Esophagus muscularis mucosa (tissue), 4 donors: ENCODE measurements around the gene MGLL. TPM values are rescaled to one million over a fixed set of nuclear protein-coding genes. Genes with fewer than 3 reads are reported as not detected.
A peak's percentile ranks its signal among the peaks of the same experiment; 100 is the strongest.

Source experiments
- DNase-seq: peaks from one replicate; pipeline ENCODE4 v3.0.0-alpha.2; 2017; ENCODE audit errors: extremely low spot score
- H3K27ac ChIP-seq, 4 donors: fragments of 200-600 bp; sonication (generic); replicated peaks in 1 of 4; 1 replicate in 3 of 4; 2 replicates in 1 of 4; pipeline ENCODE4 v1.5.1; 2016 to 2019; ENCODE audit warnings: mild to moderate bottlenecking in 1 of 4
- H3K27me3 ChIP-seq, 4 donors: fragments of 200-600 bp; sonication (generic); one replicate each; pipeline versions ENCODE4 v1.5.1 to v1.6.0; 2016 to 2019
- H3K36me3 ChIP-seq, 4 donors: fragments of 200-600 bp; sonication (generic); one replicate each; pipeline ENCODE4 v1.5.1; 2016 to 2019
- H3K4me1 ChIP-seq, 4 donors: fragments of 200-600 bp; sonication (generic); one replicate each; pipeline ENCODE4 v1.5.1; 2016 to 2019
- H3K4me3 ChIP-seq, 4 donors: fragments of 200-600 bp; sonication (generic); 1 replicate in 2 of 4; 2 replicates in 2 of 4; pipeline ENCODE4 v1.5.1; 2016 to 2019; ENCODE audit warnings: mild to moderate bottlenecking in 4 of 4, moderate library complexity in 1 of 4
- H3K9me3 ChIP-seq, 4 donors: fragments of 200-600 bp; sonication (generic); 1 replicate in 3 of 4; 2 replicates in 1 of 4; pipeline ENCODE4 v1.5.1; 2016 to 2019
- EP300 ChIP-seq: sonication (generic); formaldehyde crosslinking; IDR thresholded peaks from one replicate; pipeline ENCODE4 v1.6.1; 2017; ENCODE audit warnings: antibody characterized with exemption
- POLR2A ChIP-seq: fragments of 450-650 bp; IDR thresholded peaks from one replicate; pipeline ENCODE4 v1.6.1; 2017; ENCODE audit warnings: antibody characterized with exemption, moderate library complexity, mild to moderate bottlenecking, low read depth
- POLR2AphosphoS5 ChIP-seq, 2 donors: sonication (generic); formaldehyde crosslinking; IDR thresholded peaks; one replicate each; pipeline ENCODE4 v1.6.1; 2017; ENCODE audit warnings: antibody characterized with exemption in 2 of 2
- WGBS: methylation state at CpG from one replicate; pipeline ENCODE4 v1.1.5; 2018; 5-methylcytosine and 5-hydroxymethylcytosine counted together
- intact Hi-C: fragments of 100-400 bp; cut with DNase I; formaldehyde crosslinking; loops from one replicate; pipeline ENCODE4 v1.15.1; 2023
- total RNA-seq, 4 donors: library from RNA; depleted of rRNA; stranded (reverse); fragments of >200 nt; gene quantifications; one replicate each; pipeline versions ENCODE4 v1.1.0 to v1.2.1, GENCODE V29; 2016
- TF ChIP-seq, protein P1 (sequence below), 3 experiments: fragments of 200-600 bp in 2 of 3; fragments of 450-650 bp in 1 of 3; sonication (generic) in 2 of 3; IDR thresholded peaks; one replicate each; pipeline ENCODE4 v1.5.1; 2017 to 2019; ENCODE audit warnings: antibody characterized with exemption in 3 of 3, mild to moderate bottlenecking in 2 of 3, moderate library complexity in 1 of 3

Gene MGLL
- total RNA-seq, 4 donors from 2014 or later = 56.5 to 155 (median 80.7) TPM

- peak overlapping the region; percentile 48 to 75 (median 68) for H3K27ac ChIP-seq
- no peaks in the 10 kb centered on the region for H3K27me3 ChIP-seq
- peaks cover 0 to 14% (median 5%) of the 10 kb centered on the region in 4 donors for H3K9me3 ChIP-seq
- intact Hi-C loops = loop anchor here (10.0 kb wide), 1 partner anchor 75 kb away; no protein-coding TSS in a partner anchor
- WGBS = 95% methylated on average over 9 of the region's 13 CpGs
- no peaks in the 10 kb centered on the region for H3K36me3 ChIP-seq
- peaks cover 26 to 43% (median 34%) of the 10 kb centered on the region in 4 donors for H3K4me1 ChIP-seq
- no peak for TF ChIP-seq POLR2AphosphoS5 (IDR thresholded peaks at IDR 0.05)
- no peak for TF ChIP-seq EP300
- TF ChIP-seq, protein P1, sequence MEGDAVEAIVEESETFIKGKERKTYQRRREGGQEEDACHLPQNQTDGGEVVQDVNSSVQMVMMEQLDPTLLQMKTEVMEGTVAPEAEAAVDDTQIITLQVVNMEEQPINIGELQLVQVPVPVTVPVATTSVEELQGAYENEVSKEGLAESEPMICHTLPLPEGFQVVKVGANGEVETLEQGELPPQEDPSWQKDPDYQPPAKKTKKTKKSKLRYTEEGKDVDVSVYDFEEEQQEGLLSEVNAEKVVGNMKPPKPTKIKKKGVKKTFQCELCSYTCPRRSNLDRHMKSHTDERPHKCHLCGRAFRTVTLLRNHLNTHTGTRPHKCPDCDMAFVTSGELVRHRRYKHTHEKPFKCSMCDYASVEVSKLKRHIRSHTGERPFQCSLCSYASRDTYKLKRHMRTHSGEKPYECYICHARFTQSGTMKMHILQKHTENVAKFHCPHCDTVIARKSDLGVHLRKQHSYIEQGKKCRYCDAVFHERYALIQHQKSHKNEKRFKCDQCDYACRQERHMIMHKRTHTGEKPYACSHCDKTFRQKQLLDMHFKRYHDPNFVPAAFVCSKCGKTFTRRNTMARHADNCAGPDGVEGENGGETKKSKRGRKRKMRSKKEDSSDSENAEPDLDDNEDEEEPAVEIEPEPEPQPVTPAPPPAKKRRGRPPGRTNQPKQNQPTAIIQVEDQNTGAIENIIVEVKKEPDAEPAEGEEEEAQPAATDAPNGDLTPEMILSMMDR (IDR thresholded peaks at IDR 0.05) = no peak
- no peak for TF ChIP-seq POLR2A
- H3K4me3 ChIP-seq = no peak overlapping the region
- DNase-seq = no peak
Measured at GRCh38 chr3:127769284-127770081, 52.8 kb downstream of the MGLL start.

- Histone ChIP-seq H3K9me3 (peaks cover 0 to 14% (median 5%) of the 10 kb centered on the region in 4 donors), H3K27ac (peak overlapping the region; percentile 48 to 75 (median 68)), H3K4me1 (peaks cover 33 to 43% (median 37%) of the 10 kb centered on the region in 4 donors), H3K36me3 (no peaks in the 10 kb centered on the region), H3K4me3 (no peak overlapping the region), H3K27me3 (no peaks in the 10 kb centered on the region)
- WGBS = 46% methylated on average over 3 of the region's 4 CpGs
- DNase-seq = no peak
- peak in 1 of 2 donors; percentile 67 for TF ChIP-seq POLR2AphosphoS5 (IDR thresholded peaks at IDR 0.05)
- TF ChIP-seq, protein P1 (IDR thresholded peaks at IDR 0.05) = no peak
- intact Hi-C loops = loop anchor here (10.0 kb wide), 1 partner anchor 74 kb away; no protein-coding TSS in a partner anchor
Measured at GRCh38 chr3:127768346-127769008, 53.8 kb downstream of the MGLL start.

- Histone ChIP-seq H3K4me3 (no peak overlapping the region), H3K27me3 (no peaks in the 10 kb centered on the region), H3K4me1 (peaks cover 41 to 43% (median 42%) of the 10 kb centered on the region in 4 donors), H3K27ac (no peak overlapping the region), H3K36me3 (no peaks in the 10 kb centered on the region), H3K9me3 (peaks cover 0 to 14% (median 5%) of the 10 kb centered on the region in 4 donors)
- intact Hi-C loops = loop anchor here (10.0 kb wide), 1 partner anchor 72 kb away; no protein-coding TSS in a partner anchor
- WGBS = 95% methylated on average over 1 of the region's 1 CpG
- TF ChIP-seq POLR2A (no peak), POLR2AphosphoS5 (IDR thresholded peaks at IDR 0.05) (no peak), EP300 (no peak)
- TF ChIP-seq, protein P1 (IDR thresholded peaks at IDR 0.05) = no peak
- DNase-seq = no peak
Measured at GRCh38 chr3:127767126-127767525, 55.2 kb downstream of the MGLL start.

- peaks cover 0 to 14% (median 5%) of the 10 kb centered on the region in 4 donors for H3K9me3 ChIP-seq
- no peaks in the 10 kb centered on the region for H3K27me3 ChIP-seq
- WGBS = 95% methylated on average over 7 of the region's 7 CpGs
- TF ChIP-seq EP300 = no peak
- TF ChIP-seq, protein P1 (IDR thresholded peaks at IDR 0.05) = no peak
- no peak for TF ChIP-seq POLR2A
- no peak for TF ChIP-seq POLR2AphosphoS5 (IDR thresholded peaks at IDR 0.05)
- H3K36me3 ChIP-seq = no peaks in the 10 kb centered on the region
- H3K27ac ChIP-seq = no peak overlapping the region
- H3K4me3 ChIP-seq = no peak overlapping the region
- DNase-seq = no peak
- H3K4me1 ChIP-seq = peaks cover 50 to 56% (median 53%) of the 10 kb centered on the region in 4 donors
- intact Hi-C loops = loop anchor here (10.0 kb wide), 1 partner anchor 71 kb away; no protein-coding TSS in a partner anchor
Measured at GRCh38 chr3:127765735-127766134, 56.6 kb downstream of the MGLL start.
